Measurements from ENCODE around the gene MEF2B.

Gene MEF2B

GRCh38 chr19:19098703-19099632, 71.1 kb downstream of the MEF2B start:
- H3K4me3 ChIP-seq (ENCODE audit: low read depth, low read length) = no peak overlapping the region
- TF ChIP-seq, protein P1, sequence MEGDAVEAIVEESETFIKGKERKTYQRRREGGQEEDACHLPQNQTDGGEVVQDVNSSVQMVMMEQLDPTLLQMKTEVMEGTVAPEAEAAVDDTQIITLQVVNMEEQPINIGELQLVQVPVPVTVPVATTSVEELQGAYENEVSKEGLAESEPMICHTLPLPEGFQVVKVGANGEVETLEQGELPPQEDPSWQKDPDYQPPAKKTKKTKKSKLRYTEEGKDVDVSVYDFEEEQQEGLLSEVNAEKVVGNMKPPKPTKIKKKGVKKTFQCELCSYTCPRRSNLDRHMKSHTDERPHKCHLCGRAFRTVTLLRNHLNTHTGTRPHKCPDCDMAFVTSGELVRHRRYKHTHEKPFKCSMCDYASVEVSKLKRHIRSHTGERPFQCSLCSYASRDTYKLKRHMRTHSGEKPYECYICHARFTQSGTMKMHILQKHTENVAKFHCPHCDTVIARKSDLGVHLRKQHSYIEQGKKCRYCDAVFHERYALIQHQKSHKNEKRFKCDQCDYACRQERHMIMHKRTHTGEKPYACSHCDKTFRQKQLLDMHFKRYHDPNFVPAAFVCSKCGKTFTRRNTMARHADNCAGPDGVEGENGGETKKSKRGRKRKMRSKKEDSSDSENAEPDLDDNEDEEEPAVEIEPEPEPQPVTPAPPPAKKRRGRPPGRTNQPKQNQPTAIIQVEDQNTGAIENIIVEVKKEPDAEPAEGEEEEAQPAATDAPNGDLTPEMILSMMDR (IDR thresholded peaks at IDR 0.05; ENCODE audit: insufficient read depth, low read depth, low read length, missing control alignments) = no peak
- DNase-seq (ENCODE audit: low read depth) = no peak

GRCh38 chr19:19098084-19098702, 71.9 kb downstream of the MEF2B start:
- no peak overlapping the region for H3K4me3 ChIP-seq (ENCODE audit: low read depth, low read length)
- TF ChIP-seq, protein P1 (IDR thresholded peaks at IDR 0.05; ENCODE audit: insufficient read depth, low read depth, low read length, missing control alignments) = no peak
- DNase-seq (ENCODE audit: low read depth) = no peak

DNA sequence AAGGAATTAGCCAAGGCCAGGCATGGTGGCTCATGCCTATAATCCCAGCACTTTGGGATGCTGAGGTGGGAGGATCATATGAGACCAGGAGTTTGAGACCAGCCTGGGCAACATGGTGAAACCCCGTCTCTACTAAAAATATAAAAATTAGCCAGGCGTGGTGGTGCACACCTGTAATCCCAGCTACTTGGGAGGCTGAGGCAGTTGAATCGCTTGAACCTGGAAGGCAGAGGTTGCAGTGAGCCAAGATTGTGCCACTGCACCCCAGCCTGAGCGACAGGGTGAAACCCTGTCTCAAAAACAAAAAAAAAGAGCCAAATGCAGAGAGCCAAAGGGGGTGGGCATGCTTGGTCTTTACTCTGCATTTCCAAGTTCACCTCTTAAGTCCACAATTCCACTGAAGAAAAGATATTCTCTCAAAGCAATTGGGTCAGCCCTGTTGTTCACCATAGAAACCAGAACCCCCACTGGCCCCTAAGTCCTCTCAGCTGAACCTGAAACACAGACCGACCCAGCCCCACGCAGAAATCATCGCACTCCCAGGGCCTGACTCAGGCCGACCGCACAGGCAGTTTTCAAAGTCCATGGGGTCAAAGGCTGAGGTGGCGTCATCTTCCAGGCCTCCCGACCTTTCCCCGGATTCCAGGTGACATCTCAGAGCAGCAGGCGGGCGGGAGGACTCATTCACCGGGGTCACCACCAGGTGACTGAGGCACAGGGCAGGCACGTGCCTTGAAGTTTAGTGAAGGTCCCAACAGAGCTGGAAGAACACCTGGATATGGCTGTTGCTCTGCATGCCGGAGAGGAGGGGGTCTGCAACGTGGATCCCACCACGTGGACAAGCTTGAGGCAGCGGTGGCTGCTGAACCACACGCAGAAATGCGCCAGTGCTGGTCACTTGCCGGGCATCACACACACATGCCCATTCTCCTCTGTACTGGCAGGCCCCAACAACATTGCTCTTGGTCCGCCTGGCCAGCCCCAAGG, 73.1 kb downstream of the MEF2B start:
- no peak overlapping the region for H3K4me3 ChIP-seq (ENCODE audit: low read depth, low read length)
- TF ChIP-seq, protein P1 (IDR thresholded peaks at IDR 0.05; ENCODE audit: insufficient read depth, low read depth, low read length, missing control alignments) = no peak
- DNase-seq (ENCODE audit: low read depth) = no peak

GRCh38 chr19:19095691-19096090, 74.4 kb downstream of the MEF2B start:
- no peak for DNase-seq (ENCODE audit: low read depth)
- no peak overlapping the region for H3K4me3 ChIP-seq (ENCODE audit: low read depth, low read length)
- TF ChIP-seq, protein P1 (IDR thresholded peaks at IDR 0.05; ENCODE audit: insufficient read depth, low read depth, low read length, missing control alignments) = no peak
